ENCODE measurements around the gene CLDN16.

Gene CLDN16, protein sequence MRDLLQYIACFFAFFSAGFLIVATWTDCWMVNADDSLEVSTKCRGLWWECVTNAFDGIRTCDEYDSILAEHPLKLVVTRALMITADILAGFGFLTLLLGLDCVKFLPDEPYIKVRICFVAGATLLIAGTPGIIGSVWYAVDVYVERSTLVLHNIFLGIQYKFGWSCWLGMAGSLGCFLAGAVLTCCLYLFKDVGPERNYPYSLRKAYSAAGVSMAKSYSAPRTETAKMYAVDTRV

DNA sequence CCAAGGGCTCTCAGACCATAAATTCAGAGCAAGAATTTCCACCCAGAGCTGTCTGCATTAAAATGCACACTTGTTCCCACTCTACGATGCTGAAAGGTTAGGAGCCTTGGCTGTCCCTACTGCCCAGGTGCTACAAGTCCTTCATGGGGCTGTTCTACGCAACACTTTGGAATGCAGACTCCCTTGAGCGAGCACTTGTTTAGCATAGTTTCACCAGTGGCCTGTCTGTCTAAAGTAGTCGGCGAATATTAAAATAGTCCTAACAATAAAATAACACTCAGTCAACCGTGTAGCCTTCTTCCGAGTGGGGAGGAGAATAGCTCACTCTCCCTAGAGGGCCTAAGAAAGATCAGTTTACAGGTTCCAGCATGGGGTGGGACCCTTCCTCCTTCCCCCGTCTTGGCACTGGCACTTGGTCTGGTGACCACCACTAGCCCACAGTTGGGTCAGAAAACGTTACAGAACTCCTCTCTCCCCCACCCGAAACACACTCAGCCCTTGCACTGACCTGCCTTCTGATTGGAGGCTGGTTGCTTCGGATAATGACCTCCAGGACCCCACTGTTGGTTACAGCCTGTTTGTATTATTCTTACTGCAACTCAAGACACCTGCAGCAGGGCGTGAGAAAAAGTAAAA lies at the start of gene CLDN16:
Gene CLDN16 (plus strand): TSS at position 586 of the 636 bp plus-strand sequence. CDS start 167 bp downstream, outside the sequence.
- no peak for DNase-seq

DNA sequence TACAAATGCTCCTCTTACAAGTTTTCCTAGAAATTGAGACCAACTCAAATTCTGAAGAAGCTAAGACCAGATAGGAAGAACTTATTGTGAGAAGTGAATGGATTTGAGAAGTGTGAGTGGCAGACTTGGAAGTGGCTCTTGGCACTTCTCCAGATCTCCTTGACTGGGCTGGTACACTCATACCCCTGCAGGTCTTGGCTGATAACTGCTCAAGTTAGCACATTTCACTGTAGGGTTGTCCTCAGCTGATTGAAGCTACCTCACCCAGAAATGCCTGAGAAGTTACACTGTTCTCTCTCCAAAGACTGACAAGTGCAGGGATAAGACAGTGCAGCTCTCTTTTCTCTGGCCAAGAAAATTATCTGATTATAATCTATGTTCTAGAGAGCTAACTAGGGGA lies 49.2 kb upstream of the CLDN16 start:
- DNase-seq, result no peak

DNA sequence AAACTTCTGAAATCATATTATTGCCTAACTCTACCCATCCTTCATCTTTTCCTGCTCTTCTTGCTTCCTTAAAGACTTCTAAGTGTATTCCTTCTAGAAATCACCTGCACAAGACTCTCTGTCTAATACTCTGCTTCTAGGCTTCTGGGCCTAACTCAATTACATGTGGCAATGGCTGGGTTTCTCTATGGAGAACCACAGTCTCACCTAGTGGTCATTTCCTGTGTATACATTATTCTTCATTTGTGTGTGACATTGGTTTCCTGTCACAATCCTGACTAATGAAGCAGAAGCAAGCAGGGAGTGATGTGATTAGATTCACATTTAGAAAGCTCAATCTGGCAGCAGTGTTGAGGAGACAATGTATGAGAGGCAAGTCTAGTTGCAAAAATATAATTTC lies 48.8 kb upstream of the CLDN16 start:
- DNase-seq, result no peak

DNA sequence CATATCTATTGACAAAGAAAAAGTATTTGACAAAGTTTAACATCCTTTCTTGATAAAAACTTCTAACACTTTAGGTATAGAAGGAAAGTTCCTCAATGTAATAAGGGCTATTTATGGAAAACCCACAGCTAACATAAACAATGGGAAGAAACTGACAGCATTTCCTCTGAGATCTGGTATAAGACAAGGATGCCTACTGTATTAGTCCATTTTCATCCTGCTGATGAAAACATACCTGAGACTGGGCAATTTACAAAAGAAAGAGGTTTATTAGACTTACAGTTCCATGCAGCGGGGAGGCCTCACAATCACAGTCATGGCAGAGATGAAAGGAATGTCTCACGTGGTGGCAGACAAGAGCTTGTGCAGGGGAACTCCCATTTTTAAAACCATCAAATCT lies 47.9 kb upstream of the CLDN16 start:
- DNase-seq, result no peak

DNA sequence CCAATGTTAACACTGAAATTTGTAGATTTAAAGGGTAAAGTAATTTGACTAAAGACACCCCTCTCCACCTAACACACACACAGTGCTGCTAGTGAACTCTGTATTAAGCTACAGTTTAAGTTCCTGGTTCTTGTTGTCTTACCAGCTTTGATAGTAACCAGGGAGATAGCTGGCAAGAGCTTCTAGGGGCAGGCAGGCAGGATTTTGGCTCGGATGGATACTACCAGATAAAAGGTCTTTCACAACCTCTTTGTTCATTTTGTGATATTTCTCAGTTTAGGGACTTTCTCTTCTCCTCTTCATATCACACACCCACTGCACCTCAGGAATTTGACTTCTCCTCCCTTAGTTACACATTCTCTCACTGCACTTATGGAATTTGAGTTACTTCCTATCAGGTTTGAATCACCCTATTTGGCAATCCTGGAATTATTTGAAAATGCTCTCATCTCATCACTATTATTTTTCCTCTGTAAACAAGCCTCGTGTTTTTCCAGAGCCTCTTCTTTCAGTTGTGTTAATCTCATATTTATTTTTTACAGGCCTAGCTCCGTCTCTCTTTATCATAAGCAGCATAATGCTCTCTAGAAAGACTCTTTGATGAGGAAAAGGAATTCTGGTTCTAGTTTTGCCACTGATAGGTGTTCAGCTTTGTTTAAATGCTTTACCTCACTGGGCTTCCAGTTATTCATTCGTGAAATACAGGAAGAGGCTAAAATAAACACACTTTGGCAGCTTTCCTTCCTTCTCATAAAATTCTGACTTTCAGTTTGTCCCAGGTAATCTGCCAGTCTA lies 42.7 kb upstream of the CLDN16 start:
- no peak for DNase-seq

DNA sequence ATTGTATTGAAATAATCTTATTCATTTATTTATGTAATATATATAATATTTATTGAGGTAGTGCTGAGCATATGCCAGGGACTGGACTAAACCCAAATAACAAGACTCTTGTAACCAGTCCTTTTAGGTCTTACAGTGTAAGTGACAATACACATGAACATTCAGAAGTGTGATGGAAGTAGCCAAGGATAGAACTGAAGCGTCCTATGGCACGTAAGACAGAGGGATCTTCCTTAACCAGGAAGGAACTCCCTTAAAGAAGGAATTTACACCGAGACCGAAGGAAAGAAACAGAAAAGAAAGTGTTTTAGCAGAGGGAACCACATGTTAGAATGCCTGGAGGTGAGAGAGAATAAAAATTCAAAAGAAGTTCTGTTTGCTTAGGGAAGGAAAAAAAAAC lies 42.1 kb upstream of the CLDN16 start:
- no peak for DNase-seq

DNA sequence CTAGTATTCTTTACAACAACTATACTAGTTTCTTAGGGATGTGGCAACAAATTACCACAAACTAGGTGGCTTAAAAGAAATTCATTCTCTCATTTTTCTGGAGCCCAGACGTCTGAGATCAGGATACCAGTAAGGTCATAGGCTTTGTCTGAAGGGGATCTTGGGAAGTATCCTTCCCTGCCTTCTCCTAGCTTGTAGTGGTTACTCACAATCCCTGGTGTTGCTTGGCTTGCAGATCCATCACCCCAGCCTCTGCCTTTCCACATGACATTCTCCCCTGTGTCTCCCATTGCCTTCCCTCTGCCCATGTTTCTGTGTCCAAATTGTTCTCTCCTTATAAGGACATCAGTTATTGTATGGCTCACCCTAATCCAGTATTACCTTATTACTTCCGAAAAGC lies 41.4 kb upstream of the CLDN16 start:
- DNase-seq, result no peak

DNA sequence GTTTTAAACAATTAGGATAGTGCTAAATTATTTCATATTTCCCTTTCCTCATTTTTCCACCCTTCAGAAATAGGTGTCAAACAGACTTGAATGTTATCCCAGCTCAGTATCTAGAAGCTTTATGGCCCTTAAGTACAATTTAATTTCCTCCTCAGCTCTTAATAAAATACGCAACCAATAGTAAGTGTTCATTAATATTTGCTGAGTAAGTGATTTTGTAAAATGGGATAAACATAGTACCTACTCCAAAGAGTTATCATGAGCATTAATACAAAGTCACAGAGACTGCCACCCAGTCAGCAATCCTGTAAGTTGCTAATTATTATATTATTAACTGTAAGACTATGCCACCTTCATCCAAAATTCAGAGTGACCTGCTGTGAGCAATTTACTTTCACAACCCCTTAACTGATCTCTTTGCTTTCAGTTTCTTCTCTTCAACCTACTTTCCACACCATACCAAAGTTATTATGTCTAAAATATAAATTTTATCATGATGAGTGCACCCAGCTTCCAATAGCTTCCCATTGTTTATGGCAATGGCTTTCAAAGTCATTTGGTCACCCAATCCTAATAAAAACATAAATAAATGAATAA lies 35.0 kb upstream of the CLDN16 start:
- no peak for DNase-seq

DNA sequence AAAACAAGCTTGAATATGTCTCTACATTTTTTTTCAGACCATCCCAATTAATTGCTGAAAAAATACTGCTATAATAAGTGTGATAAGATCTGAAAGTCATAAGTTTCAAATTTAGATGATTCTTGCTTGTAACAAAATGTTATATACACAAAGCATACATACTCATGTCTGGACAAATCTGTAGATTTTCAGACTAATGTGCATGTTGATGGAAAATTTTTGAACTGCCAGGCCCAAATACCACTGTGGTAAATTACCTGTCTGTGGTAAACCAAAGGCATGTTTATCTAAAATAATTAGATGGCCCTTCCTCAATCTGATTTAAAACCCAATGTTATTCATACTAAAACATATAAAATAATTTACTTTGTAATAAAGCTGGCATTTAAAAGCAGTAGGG lies 31.7 kb upstream of the CLDN16 start:
- no peak for DNase-seq

DNA sequence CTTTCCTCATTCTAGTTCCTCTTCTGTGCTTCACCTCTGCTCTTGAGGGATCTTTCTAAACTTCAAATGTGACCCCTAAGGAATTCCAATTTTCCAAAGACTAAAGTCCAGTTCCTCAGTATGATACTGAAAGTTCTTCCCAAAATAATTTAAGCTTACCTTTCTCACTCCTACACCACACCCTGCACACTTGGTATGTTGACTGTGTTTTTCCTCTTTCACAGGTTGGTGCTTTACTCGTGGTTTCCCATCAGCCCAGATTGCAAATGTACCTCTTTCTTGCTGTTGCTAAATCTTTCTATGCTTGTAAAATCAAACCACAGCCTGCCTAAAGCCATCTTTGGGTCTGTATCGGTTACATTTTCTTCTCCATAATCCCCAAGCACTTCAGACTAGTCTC lies 30.5 kb upstream of the CLDN16 start:
- no peak for DNase-seq

DNA sequence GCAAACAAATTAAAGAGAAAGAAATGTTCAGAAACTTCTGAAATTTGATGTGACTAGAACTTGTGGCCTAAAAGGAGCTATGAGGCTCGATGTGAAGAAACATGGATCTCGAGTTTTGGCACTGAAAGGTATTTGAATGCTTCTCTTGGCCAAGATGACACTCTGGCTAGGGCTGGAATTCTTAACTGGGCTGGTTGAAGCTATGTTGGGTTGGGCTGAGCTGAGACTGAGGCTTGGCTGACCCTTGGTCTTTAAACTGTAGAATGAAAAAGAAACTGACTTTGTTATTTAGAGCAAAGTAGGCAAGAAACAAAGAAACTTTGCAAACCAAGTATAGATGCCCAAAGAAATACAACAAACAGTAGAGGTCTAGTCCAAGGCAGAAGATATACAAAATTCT lies 28.1 kb upstream of the CLDN16 start:
- no peak for DNase-seq

DNA sequence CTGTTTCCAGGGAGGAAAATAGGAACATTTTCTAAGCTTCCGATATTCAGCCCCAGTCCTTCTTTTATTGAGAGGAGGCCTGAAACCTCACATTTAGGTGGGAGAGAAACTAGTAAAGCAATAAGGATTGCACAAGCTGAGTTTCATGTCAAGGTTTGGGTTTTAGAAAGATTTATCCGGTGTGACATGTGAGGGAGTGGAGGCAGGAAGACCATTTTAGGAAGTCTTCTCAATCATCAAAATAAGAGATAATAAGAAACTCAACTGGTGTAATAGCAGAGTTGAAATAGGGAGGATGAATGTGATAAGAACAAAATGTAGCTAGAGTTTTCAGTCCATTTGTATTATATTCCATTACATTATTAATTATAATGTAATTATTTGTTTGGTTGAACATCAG lies 27.7 kb upstream of the CLDN16 start:
- DNase-seq, result no peak

DNA sequence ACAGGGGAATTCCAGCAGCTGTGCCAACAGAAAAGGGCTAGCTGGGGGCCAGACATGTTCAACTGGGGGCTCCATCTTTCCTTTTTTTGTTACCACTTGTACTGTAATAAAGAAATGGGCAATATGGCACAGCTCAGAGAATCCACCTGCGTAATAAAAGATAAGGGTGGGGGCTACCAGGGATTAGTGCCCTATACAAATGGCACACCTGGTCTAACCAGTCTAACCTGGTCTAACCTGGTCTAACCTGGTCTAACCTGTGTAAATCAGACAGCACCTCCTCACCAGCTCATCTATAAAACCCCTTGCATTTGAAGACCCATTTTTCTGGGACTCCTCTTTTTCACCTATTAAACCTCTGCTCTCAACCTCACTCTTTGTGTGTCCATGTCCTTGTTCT lies 26.2 kb upstream of the CLDN16 start:
- DNase-seq, result no peak

DNA sequence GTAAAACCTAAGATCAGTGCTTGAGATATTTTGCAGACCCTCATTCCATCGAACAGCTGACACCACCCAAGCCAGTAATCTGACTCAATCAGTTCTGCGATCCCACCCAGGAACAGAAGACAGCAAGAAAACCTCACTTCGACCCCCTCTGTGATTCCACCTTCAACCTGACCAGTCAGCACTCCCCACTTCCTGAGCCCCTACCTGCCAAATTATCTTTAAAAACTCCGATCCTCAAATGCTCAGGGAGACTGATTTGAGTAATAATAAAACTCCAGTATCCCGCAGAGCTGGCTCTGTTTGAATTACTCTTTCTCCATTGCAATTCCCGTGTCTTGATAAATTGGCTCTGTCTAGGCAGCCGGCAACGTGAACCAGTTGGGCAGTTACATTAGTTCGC lies 25.7 kb upstream of the CLDN16 start:
- DNase-seq, result no peak

DNA sequence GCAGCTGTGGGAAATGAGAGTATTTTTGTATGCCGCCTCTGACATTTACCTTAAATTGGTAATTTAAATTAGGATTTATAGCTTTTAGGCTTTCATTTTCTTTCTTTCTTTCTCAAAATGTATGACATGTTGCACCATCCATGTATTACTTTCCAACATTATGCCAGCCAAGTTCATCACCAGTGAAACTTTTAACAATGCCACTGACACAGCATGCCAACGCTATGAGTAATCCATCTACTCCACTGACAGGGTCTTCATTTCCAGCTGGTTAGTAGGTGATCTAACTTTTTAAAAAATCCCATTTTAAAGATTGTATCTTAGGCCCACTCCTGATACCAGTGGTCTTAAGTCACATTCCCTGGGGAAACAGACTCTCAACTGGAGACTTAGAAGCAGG lies 21.8 kb upstream of the CLDN16 start:
- DNase-seq, result no peak

DNA sequence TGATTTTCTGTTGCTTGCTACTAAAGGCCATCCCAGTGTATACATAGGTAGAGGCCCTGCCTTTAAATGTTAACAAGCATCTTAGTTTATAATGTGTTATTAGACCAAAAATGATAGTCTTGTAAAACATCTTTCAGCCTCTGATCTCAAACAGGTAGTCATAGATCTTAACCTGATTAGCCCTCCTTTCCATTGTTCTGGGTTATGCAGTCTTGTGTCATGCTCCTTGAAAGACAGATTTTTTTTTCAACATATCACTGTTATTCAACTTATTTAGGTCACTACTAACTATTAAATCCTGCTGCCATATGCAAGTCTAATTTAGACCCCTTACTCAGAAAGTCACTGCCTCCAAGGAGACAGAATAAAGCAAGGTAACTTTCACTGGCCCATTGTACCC lies 19.1 kb upstream of the CLDN16 start:
- DNase-seq, result no peak

DNA sequence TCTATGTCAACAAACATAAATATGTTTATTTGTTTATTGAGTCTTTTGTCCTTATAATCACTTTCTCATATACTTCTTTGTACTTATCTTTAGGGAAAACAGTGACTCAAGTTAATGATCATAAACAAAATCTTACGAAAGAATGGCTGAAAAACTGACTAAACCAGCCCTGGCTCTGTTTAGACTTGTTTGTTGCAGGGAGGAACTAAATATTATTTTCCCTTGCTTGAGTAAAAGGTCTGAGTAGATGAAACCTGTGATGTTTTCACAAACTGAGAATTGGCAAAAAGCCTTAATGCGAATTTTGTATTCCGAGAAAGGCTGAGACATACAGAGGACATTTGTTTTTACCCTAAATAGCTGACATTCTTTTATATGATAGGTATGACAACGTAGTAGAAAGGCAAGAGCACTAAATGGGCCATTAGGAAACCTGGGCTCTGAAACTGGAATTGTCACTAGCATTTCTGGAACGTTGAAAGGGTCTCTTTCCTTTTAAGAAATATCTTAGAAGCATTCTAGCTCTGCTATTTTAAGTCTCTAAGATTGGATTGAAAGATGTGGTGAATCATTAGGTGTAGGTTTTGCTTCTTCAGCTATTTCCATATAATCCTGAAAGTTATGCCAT lies 18.2 kb upstream of the CLDN16 start:
- no peak for DNase-seq

DNA sequence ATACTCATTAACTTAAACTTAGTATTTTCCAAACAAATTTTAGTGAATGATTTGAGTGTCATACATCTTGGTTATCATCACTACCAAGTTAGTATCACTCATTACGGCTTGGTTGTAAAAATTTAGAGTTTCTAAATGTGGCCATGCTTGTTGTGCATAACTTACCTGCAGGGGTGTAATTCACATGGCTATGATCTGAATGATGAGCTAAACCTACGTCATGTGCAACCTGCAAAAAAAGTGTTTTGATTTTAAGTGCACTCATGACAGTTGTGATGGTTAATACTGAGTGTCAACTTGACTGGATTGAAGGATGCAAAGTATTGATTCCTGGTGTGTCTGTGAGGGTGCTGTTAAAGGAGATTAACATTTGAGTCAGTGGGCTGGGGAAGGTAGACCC lies 17.6 kb upstream of the CLDN16 start:
- no peak for DNase-seq

DNA sequence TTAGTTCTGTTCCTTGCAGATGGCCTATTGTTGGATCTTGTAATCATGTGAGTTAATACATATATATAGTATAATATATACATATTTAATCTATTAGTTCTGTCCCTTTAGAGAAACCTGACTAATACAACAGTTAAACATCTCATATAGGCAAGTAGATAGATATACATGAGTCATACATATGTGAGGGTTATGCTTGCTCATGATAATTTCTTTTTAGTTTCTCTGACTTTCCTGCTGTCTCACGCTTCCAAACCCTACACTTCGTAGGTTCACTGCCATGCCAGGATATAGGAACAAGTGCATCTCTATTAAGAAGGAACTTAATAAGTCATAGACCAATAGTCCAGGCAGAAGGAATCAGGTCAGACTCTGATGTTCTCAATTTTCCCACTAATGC lies 16.8 kb upstream of the CLDN16 start:
- no peak for DNase-seq

DNA sequence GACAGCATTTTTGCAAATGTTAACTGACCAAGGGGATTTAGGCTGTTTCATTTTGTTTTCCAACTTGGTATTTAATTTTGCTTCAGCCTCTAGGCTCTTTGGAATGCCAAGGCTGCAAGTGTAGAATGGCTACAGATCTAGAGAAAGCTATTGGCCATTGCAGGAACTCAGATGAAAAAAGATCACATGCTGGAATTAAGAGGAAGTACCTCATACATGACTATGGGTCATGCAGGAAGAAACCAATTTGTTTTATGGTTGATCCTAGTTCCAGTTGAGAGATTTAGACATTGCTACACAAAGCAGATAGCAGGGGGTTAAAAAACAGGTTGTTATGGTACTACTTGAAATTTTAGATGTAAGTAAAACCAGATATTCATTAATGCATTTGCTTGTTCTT lies 12.7 kb upstream of the CLDN16 start:
- no peak for DNase-seq

DNA sequence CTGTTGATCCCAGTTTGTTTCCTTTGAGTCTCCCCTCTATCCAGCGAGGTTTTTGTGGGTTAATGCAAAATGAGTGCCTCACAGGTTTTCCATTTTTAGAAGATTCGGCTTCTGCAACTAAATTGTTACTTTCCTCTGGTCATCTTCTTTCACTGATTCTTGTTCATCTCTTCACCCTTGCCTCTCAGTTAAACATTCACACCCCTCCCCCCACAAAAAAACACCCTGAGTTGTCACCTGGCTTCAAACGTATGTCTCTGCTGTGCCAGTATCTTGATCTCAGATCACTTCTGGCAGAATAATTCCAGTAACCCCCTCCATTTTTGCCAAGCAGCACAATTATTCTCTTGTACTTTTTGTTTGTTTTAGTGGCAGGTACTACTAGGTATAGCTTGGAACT lies 12.3 kb upstream of the CLDN16 start:
- no peak for DNase-seq

DNA sequence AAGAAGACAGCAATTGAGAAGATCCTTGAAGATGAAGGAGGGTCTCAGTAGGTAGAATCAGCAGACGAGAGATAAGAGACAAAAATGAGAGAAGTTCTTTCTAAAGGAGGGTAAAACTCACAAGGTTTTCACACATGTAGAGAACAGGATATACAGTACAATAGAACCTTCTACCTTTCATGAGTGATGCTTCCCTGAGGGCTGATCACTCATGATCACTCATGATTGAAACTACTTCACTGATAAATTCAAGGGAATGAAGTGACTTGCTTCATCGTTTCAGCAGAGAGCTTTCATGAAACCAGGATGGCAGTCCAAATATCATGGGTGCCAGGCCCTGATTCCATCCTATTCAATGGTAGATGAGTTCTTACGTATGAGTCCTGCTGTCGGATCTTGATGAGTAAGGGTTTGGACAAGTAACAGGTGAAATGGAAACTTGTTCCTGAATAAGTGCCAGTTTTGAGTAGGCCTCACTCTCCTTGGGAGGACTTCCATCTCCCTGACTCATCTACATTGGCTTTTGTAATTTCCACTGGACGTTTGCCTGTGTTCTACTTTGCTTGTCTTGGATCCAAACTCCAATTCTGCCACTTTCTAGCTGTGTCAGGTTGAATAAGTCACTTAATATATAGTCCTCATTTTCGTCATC lies 9.6 kb upstream of the CLDN16 start:
- no peak for DNase-seq

DNA sequence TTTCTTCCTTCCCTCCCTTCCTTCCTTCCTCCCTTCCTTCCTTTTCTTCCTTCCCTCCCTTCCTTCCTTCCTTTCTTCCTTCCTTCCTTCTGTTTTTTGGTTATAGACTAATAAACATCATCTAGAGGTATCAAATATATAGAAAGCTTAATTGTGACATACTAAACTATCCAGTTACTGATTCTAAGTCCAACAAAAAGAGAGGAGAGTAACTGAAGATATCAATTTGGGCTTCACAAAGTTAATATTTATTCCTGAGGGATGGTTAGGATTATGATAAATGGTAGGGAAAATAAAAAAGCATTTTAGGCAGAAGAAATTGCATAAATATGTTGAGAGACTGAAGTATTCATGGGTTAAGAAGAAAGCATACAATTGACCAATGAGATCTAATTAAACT lies 7.8 kb upstream of the CLDN16 start:
- DNase-seq, result no peak
